SHP77 treated with DMSO at 0.1 percent for 48 hours (cell line): ENCODE results near the gene COL5A1.
"Not testable (repeated sequence)": the region's sequence is repeated elsewhere in the genome, so short reads cannot be mapped to it uniquely, and the experiment has no call there.

Source experiments
- DNase-seq: peaks from one replicate; lab custom pipeline; 2025; lab: John Stamatoyannopoulos, UW

COL5A1 gene

DNA sequence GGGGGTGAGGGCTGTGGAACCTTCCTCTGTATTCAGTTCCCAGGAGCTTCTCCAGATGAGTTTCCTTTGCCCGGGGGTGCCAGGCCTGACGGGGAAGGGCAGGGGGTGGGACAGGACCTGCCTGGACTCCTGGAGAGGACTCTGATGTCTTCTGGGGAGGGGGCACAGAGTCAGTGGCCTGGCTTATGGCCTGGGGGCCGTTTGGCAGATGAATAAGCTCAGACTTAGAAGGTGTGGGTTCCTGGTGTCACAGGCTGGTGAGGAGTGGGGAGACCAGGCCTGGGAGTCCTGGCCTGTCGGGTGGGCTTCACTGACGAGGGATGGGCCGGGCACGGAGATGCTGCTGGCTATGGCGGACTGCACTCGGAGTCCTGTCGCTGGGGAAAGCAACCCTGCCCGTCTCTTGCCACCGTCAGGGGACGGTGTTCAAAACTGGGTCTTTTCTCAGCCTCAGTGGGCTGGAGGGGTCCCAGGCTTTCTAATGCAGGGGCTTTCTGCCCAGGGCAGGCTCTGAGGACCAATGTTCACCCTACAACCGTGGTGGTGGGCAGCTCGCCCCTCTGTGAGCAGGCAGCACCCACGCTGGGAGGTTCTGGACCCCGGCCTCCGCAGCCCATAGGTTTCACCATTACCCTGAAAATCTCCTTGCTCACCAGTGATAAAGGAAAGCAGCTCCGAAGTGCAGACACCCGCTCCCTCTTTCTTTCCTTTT is 16.2 kb downstream of the COL5A1 start:
- no peak for DNase-seq

DNA sequence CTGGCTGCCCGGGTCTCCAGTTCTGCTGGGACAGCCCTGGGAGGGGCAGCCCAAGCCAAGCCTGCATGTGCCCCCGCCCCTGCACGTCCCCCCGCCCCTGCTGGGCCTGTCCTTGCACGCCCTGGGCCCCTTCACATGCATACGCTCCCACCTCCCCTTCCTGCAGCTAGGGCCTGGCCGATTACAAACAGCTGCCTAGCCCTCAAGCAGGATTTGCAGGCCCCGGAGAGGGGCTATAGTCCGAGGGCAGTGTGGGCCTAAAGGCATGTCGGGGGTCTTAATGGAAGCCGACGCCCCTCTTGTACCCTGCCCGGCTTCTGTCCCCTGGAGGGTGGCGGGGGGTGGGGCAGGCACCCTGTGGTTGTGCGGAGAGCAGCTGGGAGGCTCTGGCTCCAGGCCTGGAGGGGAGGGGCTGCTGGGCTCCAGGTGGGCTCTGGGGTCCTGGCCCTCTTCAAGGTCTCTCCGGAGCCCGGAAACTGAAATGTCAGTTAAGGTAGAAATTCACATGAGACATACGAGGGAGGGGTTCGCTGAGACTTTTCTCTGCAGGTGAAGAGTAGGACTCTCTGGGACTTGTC is 16.9 kb downstream of the COL5A1 start:
- no peak for DNase-seq

GRCh38 chr9:134659688-134660131 is 18.1 kb downstream of the COL5A1 start:
- no peak for DNase-seq

DNA sequence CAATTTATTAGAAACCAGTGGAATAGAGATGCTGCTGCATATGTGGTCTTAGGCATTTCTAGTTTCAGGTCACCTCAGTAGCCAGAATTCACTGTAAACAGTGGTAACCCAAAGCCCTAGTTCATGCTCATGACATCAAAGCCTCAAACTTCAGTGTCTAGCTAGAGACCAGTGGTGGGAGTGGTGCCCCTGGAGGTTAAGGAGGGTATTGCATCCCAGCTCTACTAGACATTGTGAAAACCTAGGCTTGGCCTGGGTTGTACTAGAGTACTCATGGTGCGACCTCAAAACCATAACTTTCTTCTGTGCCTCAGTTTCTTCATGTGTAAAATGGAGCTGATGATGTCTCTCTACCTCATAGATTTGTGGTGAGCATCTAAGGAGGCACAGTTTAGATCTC is 18.8 kb downstream of the COL5A1 start:
- no peak for DNase-seq

GRCh38 chr9:134661299-134661698 is 19.7 kb downstream of the COL5A1 start:
- DNase-seq = no peak

- no peak for DNase-seq
Measured at GRCh38 chr9:134661791-134662142, 20.2 kb downstream of the COL5A1 start.

DNA sequence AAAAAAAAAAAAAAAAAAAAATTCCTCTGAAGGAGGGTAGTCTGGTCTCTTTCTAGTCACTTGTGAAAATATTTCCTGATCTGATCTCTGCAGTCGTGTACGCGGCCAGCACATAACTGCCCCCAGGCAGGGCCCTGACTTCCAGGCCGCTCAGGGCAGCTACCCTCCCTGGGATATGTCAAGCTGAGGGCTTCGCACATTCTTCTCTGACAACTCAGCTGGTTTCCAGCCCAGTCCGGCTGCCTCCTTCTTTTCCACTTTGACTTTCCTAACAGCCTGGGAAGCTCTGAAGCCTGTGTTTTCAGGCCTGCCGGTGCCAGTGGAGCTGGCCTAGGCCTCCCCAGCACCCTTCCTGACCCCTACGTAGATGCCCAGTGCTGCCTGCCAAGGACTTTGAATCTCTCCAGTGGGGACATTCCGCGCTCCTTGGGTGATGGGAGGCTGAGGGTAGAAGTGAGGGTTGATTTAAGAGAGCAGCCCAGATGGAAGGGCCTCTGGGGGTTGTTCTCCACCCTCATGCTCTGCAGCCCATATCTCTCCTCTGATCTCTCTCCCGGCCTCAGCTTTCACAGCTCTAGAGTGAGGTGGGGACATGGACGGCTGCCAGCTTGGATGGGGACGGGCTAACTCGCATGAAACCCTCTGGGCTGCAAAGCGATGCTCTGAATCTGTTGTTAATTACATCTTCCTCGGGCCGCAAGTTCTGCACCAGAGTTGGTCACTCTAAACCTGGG is 20.7 kb downstream of the COL5A1 start:
- no peak for DNase-seq

DNA sequence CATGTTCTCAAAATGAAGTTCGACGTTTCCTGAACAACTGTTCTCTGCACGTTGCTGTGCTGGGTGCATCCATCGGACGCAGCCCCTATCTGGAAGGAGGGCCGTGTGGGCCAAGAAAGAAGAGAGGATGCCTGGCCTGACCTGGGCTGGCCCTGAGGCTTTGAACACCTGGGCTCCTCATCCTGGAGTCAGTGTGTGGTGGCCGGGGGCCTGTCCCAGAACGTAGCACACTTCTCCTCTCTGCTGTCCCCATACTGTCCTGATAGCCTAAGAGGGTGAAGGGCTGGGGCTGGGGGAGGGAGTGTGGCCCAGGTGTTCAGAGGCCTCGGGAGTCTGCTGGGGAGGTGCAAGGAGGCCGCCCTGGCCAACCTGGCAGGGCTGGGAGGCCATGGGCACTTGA is 21.5 kb downstream of the COL5A1 start:
- DNase-seq = no peak

GRCh38 chr9:134663753-134664415 is 22.3 kb downstream of the COL5A1 start:
- no peak for DNase-seq

DNA sequence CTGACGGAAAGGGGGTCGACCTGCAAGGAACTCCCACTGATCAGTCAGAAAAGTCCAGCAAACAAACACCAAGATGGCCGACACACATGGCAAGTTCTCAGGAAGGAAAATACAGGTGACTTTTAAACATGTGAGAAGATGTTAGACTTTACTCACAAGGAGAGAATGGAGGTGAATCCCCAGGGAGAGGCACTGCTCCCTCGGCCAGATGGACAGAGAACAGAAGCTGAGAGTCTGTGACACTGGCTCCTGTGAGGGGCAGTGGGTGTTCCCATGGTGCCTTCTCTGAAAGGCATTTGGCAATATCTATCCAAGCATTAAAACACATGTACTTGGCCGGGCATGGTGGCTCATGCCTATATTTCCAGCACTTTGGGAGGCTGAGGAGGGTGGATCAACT is 22.8 kb downstream of the COL5A1 start:
- no peak for DNase-seq

DNA sequence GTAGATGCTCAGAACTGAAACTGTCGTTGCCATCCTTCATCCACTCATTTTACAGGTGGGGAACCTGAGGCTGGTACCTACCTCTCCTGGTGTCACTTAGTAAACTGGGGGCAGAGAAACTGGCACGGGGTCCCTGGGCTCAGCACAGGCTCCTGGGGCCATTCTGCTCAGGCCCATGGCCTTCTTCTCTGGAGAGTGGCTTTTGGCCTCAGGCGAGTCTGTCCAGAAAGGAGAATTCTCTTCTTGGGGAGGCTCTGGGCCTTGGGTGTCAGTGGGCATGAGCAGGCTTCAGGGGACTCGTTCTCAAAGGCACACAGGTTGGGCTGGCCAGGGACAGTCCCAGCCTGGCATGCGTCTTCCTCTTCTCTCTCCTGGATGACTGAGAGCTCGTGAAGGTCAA is 24.6 kb downstream of the COL5A1 start:
- no peak for DNase-seq

- no peak for DNase-seq
Measured at GRCh38 chr9:134666831-134667230, 25.2 kb downstream of the COL5A1 start.

DNA sequence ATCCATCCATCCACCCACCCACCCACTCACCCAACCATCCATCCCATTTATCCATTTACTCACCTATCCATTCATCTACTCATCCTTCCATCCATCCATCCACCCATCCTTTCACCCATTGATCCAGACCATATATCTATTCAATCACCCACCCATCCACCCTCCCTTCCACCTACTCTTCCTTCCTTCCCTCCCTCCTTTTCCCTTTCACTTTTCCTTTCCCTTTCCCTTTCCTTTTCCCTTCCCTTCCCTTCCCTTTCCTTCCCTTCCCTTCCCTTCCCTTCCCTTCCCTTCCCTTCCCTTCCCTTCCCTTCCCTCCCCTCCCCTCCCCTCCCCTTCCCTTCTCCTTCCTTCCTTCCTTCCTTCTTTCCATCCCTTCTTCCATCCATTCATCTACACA is 27.4 kb downstream of the COL5A1 start:
- DNase-seq = not testable (repeated sequence)

GRCh38 chr9:134669399-134669955 is 27.9 kb downstream of the COL5A1 start:
- DNase-seq = no peak

GRCh38 chr9:134670042-134670525 is 28.5 kb downstream of the COL5A1 start:
- DNase-seq = no peak

DNA sequence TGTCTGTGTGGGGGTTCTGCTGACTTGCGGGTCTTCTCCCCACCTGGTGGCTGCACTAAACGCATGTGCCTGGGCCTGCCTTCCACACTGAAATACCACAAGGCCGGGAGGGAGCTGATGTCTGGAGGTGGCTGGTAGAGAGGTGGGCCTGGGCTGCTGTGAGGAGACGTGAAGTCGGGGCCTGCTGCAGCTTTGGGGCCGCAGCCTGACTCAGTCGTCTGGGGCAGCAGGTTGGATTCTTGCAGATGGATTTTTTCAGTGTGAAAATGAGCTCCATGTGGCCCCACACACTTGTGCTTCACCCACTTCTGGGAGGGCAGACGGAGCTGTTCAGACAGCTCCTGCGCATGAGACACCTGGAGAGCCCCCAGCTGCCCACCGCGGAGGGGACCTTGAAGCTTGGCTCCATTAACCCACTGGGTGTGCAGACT is 29.3 kb downstream of the COL5A1 start:
- DNase-seq = no peak

DNA sequence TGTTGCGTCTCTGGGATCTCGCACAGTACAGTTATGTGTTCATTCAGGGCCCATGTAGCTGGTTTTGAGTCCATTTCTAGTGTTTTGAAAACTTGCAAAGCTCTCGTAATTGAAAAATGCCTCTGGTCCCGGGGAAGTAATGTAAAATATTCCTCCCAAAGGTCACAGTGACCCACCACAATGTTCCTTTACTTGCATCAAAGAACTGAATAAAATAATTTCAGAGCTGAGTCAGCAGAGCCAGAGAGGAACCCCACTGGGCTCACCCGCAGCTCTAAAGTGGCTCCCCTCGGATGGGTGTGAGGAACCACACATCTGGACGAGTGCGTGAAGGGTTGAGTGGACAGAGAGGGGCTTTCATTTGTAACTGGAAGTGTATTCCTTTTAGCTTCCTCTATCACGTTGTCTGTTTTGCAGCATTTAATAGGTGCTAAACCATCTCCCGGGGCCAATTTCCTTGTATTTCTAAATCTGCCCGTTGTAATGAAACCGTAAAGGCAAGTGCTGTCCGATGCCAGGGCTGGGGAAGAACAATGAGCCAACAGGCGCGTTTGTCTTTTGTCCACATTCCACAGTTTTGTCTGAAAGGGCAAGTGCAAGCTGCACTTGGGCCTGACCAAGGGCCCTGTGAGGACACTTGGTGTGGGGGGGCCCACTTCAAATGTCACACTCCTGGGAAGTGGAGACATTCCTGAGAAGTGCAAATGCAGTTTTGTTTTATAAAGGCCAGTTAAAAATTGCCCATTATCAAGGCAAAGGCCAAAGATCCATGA is 29.9 kb downstream of the COL5A1 start:
- no peak for DNase-seq

- DNase-seq = no peak
Measured at GRCh38 chr9:134676361-134676760, 34.8 kb downstream of the COL5A1 start.

GRCh38 chr9:134676886-134677285 is 35.3 kb downstream of the COL5A1 start:
- no peak for DNase-seq

- DNase-seq = no peak
Measured at GRCh38 chr9:134677743-134678142, 36.1 kb downstream of the COL5A1 start.

- no peak for DNase-seq
Measured at GRCh38 chr9:134678206-134678605, 36.6 kb downstream of the COL5A1 start.
